Type B pancreatic cell (in vitro differentiated cells): ENCODE results near the gene TMTC4. TPM values are rescaled to one million over a fixed set of nuclear protein-coding genes. Genes with fewer than 3 reads are reported as not detected.
"Not testable (repeated sequence)": the region's sequence is repeated elsewhere in the genome, so short reads cannot be mapped to it uniquely, and the experiment has no call there.

Source experiments
- DNase-seq: peaks from one replicate; pipeline ENCODE4 v3.0.0; 2021; ENCODE audit warnings: mixed read lengths; ENCODE audit not compliant: unreplicated experiment; ENCODE audit errors: extremely low spot score
- H3K27ac Mint-ChIP-seq: 2 replicates; pipeline ENCODE4 v1.8.0; 2021; ENCODE audit warnings: mild to moderate bottlenecking, mixed read lengths
- H3K27me3 Mint-ChIP-seq: 2 replicates; pipeline ENCODE4 v1.8.0; 2021; ENCODE audit warnings: mixed read lengths
- H3K36me3 Mint-ChIP-seq: 2 replicates; pipeline ENCODE4 v1.8.0; 2021; ENCODE audit warnings: mixed read lengths
- H3K4me1 Mint-ChIP-seq: one replicate; pipeline ENCODE4 v1.8.0; 2021; ENCODE audit warnings: mixed read lengths; ENCODE audit not compliant: unreplicated experiment
- H3K4me3 Mint-ChIP-seq: 2 replicates; pipeline ENCODE4 v1.8.0; 2021; ENCODE audit warnings: mild to moderate bottlenecking, mixed read lengths
- H3K9me3 Mint-ChIP-seq: 2 replicates; pipeline ENCODE4 v1.8.0; 2021; ENCODE audit warnings: mixed read lengths
- CTCF ChIP-seq: fragments of 200-600 bp; sonication (generic); conservative IDR thresholded peaks from 2 replicates; pipeline ENCODE4 v1.5.0; 2021; ENCODE audit warnings: antibody characterized with exemption, mild to moderate bottlenecking
- total RNA-seq: library from RNA; stranded (reverse); gene quantifications from 2 replicates; pipeline ENCODE4 v1.2.1, GENCODE V29; 2021; ENCODE audit warnings: low replicate concordance

TMTC4 gene
- total RNA-seq, 1 donor from 2014 or later: 44.5 TPM

DNA sequence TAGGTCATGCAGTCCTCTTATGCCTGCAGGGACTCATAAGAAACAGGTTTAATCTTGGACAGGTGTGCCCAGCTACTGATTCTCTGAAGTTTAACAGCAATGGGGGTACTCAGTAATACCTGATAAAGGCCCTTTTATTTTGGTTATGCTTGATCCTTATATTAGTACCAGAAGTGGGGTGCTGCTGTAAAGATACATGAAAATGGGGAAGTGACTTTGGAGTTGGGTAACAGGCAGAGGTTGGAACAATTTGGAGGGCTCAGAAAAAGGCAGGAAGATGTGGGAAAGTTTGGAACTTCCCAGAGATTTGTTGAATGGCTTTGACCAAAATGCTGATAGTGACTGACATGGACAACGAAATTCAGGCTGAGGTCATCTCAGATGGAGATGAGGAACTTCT lies 14.6 kb upstream of the TMTC4 start:
- no peak for TF ChIP-seq CTCF
- Mint-ChIP-seq H3K4me1 (no peaks in the 10 kb centered on the region), H3K9me3 (no peaks in the 10 kb centered on the region), H3K4me3 (no peak overlapping the region), H3K27ac (no peak overlapping the region), H3K36me3 (no peaks in the 10 kb centered on the region), H3K27me3 (peaks cover 3% of the 10 kb centered on the region)
- DNase-seq: no peak

GRCh38 chr13:100680131-100680530 lies 5.5 kb upstream of the TMTC4 start:
- H3K27me3 Mint-ChIP-seq: peaks cover 10% of the 10 kb centered on the region
- no peak overlapping the region for H3K4me3 Mint-ChIP-seq
- no peak for TF ChIP-seq CTCF
- H3K9me3 Mint-ChIP-seq: no peaks in the 10 kb centered on the region
- H3K4me1 Mint-ChIP-seq: peaks cover 7% of the 10 kb centered on the region
- DNase-seq: no peak
- H3K27ac Mint-ChIP-seq: no peak overlapping the region
- no peaks in the 10 kb centered on the region for H3K36me3 Mint-ChIP-seq

GRCh38 chr13:100677128-100677527 lies 2.5 kb upstream of the TMTC4 start:
- not testable (repeated sequence) for H3K27ac Mint-ChIP-seq, DNase-seq
- H3K27me3 Mint-ChIP-seq: peaks cover 10% of the 10 kb centered on the region

GRCh38 chr13:100675661-100676129 lies 1.1 kb upstream of the TMTC4 start:
- peaks cover 4% of the 10 kb centered on the region for H3K36me3 Mint-ChIP-seq
- peak overlapping the region; percentile 87 for H3K27ac Mint-ChIP-seq
- TF ChIP-seq CTCF: no peak
- H3K27me3 Mint-ChIP-seq: peaks cover 10% of the 10 kb centered on the region
- no peak for DNase-seq
- H3K4me3 Mint-ChIP-seq: peak overlapping the region; percentile 87
- H3K4me1 Mint-ChIP-seq: peaks cover 31% of the 10 kb centered on the region
- H3K9me3 Mint-ChIP-seq: no peaks in the 10 kb centered on the region

More at GRCh38 chr13:100677128-100677527, 2.5 kb upstream of the TMTC4 start:
- not testable (repeated sequence) for H3K4me3 Mint-ChIP-seq, H3K36me3 Mint-ChIP-seq, H3K9me3 Mint-ChIP-seq
- H3K4me1 Mint-ChIP-seq: peaks cover 24% of the 10 kb centered on the region

GRCh38 chr13:100674872-100675660 lies 471 bp upstream of the TMTC4 start:
- Mint-ChIP-seq H3K27me3 (peaks cover 10% of the 10 kb centered on the region), H3K9me3 (no peaks in the 10 kb centered on the region), H3K36me3 (peaks cover 4% of the 10 kb centered on the region), H3K4me3 (peak overlapping the region; percentile 87), H3K27ac (peak overlapping the region; percentile 87), H3K4me1 (peaks cover 31% of the 10 kb centered on the region)
- DNase-seq: peak; percentile 100
- TF ChIP-seq CTCF: peak; percentile 47
